Posterior cingulate gyrus (tissue), 11 donors: ENCODE measurements around the gene SMIM1.
"Not testable (repeated sequence)": the region's sequence is repeated elsewhere in the genome, so short reads cannot be mapped to it uniquely, and the experiment has no call there.

Source experiments
- DNase-seq, 10 donors: peaks; one replicate each; pipeline versions ENCODE4 v3.0.0 to v3.0.0-alpha.2; 2020 to 2021; ENCODE audit warnings: mixed read lengths in 3 of 10
- intact Hi-C: fragments of 100-400 bp; cut with DNase I; formaldehyde crosslinking; loops from one replicate; pipeline ENCODE4 v1.15.1; 2023

The SMIM1 gene

GRCh38 chr1:3735688-3736087 lies 36.9 kb upstream of the SMIM1 start:
- peak in 1 of 10 donors; percentile 73 for DNase-seq
- intact Hi-C loops = no loop called here

- DNase-seq = peak in 1 of 10 donors; percentile 66
- intact Hi-C loops = no loop called here
Measured at GRCh38 chr1:3736131-3736561, 36.4 kb upstream of the SMIM1 start.

- intact Hi-C loops = no loop called here
Measured at GRCh38 chr1:3736708-3737107, 35.8 kb upstream of the SMIM1 start.

GRCh38 chr1:3738943-3739342 lies 33.6 kb upstream of the SMIM1 start:
- DNase-seq = no peak
- intact Hi-C loops = no loop called here

More at GRCh38 chr1:3736708-3737107, 35.8 kb upstream of the SMIM1 start:
- peak in 1 of 10 donors; percentile 52 for DNase-seq

- intact Hi-C loops = no loop called here
- DNase-seq = peak in 3 of 10 donors; percentile 40 to 88 (median 71)
Measured at GRCh38 chr1:3740042-3740441, 32.5 kb upstream of the SMIM1 start.

GRCh38 chr1:3740752-3741151 lies 31.8 kb upstream of the SMIM1 start:
- peak in 3 of 10 donors; percentile 37 to 67 (median 55) for DNase-seq
- intact Hi-C loops = no loop called here

GRCh38 chr1:3741566-3742438 lies 30.7 kb upstream of the SMIM1 start:
- intact Hi-C loops = no loop called here

GRCh38 chr1:3742439-3743298 lies 29.9 kb upstream of the SMIM1 start:
- intact Hi-C loops = no loop called here

More at GRCh38 chr1:3741566-3742438, 30.7 kb upstream of the SMIM1 start:
- DNase-seq = peak in 3 of 10 donors; percentile 45 to 76 (median 61)

GRCh38 chr1:3743421-3743820 lies 29.1 kb upstream of the SMIM1 start:
- DNase-seq = peak in 1 of 10 donors; percentile 50
- intact Hi-C loops = no loop called here

More at GRCh38 chr1:3742439-3743298, 29.9 kb upstream of the SMIM1 start:
- DNase-seq = peak in 3 of 10 donors; percentile 45 to 60 (median 50)

GRCh38 chr1:3743826-3744225 lies 28.7 kb upstream of the SMIM1 start:
- intact Hi-C loops = no loop called here
- DNase-seq = peak in 2 of 10 donors; percentile 52 to 63

GRCh38 chr1:3744646-3745045 lies 27.9 kb upstream of the SMIM1 start:
- peak in 2 of 10 donors; percentile 33 to 70 for DNase-seq
- intact Hi-C loops = no loop called here

GRCh38 chr1:3745071-3745470 lies 27.5 kb upstream of the SMIM1 start:
- intact Hi-C loops = no loop called here
- peak in 2 of 10 donors; percentile 33 for DNase-seq

- DNase-seq = peak in 5 of 10 donors; percentile 25 to 90 (median 51)
- intact Hi-C loops = no loop called here
Measured at GRCh38 chr1:3745590-3746381, 26.8 kb upstream of the SMIM1 start.

GRCh38 chr1:3746389-3746829 lies 26.1 kb upstream of the SMIM1 start:
- intact Hi-C loops = no loop called here
- peak in 2 of 10 donors; percentile 61 to 84 for DNase-seq

- intact Hi-C loops = no loop called here
- peak; percentile 87 to 99 (median 92) for DNase-seq
Measured at GRCh38 chr1:3746830-3747521, 25.6 kb upstream of the SMIM1 start.

- intact Hi-C loops = no loop called here
- no peak for DNase-seq
Measured at GRCh38 chr1:3747522-3747848, 25.1 kb upstream of the SMIM1 start.

GRCh38 chr1:3747903-3748302 lies 24.6 kb upstream of the SMIM1 start:
- intact Hi-C loops = no loop called here
- DNase-seq = peak in 2 of 10 donors; percentile 47 to 57

GRCh38 chr1:3748316-3748900 lies 24.1 kb upstream of the SMIM1 start:
- intact Hi-C loops = not testable (repeated sequence)
- peak in 1 of 10 donors; percentile 49 for DNase-seq

GRCh38 chr1:3749512-3749911 lies 23.0 kb upstream of the SMIM1 start:
- intact Hi-C loops = no loop called here
- no peak for DNase-seq
